Body of pancreas (tissue), 4 donors: ENCODE measurements around the gene SYNGR3. TPM values are rescaled to one million over a fixed set of nuclear protein-coding genes. Genes with fewer than 3 reads are reported as not detected.

Experiments used
- ATAC-seq: fragments of 150-250 bp; one replicate; pipeline ENCODE4 v1.9.1; 2016
- DNase-seq, 4 donors: peaks; one replicate each; pipeline ENCODE4 v3.0.0-alpha.2; 2019
- H3K27ac ChIP-seq, 4 donors: fragments of 200-600 bp; sonication (generic); 1 replicate in 3 of 4; 2 replicates in 1 of 4; pipeline versions ENCODE4 v1.5.1 to v1.6.1; 2016 to 2019; ENCODE audit warnings: mild to moderate bottlenecking in 1 of 4, mixed read lengths in 1 of 4, moderate library complexity in 1 of 4
- H3K27me3 ChIP-seq, 2 donors: fragments of 200-600 bp; sonication (generic); one replicate each; pipeline ENCODE4 v1.6.0; 2016; ENCODE audit warnings: mild to moderate bottlenecking in 1 of 2
- H3K36me3 ChIP-seq, 2 donors: fragments of 200-600 bp; sonication (generic); replicated peaks in 1 of 2; 2 replicates each; pipeline ENCODE4 v1.5.1; 2016; ENCODE audit warnings: low read depth in 2 of 2; ENCODE audit not compliant: insufficient read depth in 1 of 2
- H3K4me1 ChIP-seq: fragments of 200-600 bp; sonication (generic); one replicate; pipeline ENCODE4 v1.6.0; 2016
- H3K4me3 ChIP-seq, 2 donors: fragments of 200-600 bp; sonication (generic); 1 replicate in 1 of 2; 2 replicates in 1 of 2; pipeline ENCODE4 v1.5.1; 2016 to 2019
- H3K9me3 ChIP-seq, 3 donors: fragments of 200-600 bp; sonication (generic); 1 replicate in 2 of 3; 2 replicates in 1 of 3; pipeline ENCODE4 v1.5.1; 2016
- POLR2A ChIP-seq, 3 donors: fragments of 450-650 bp; IDR thresholded peaks; one replicate each; pipeline ENCODE4 v1.6.1; 2016; ENCODE audit warnings: antibody characterized with exemption in 3 of 3, mild to moderate bottlenecking in 2 of 3
- WGBS, 2 donors: methylation state at CpG; one replicate each; pipeline ENCODE4 v1.1.5; 2017; 5-methylcytosine and 5-hydroxymethylcytosine counted together
- intact Hi-C: fragments of 100-400 bp; cut with DNase I; formaldehyde crosslinking; loops from one replicate; pipeline ENCODE4 v1.15.1; 2023
- total RNA-seq, 2 donors: library from RNA; depleted of rRNA; stranded (reverse); fragments of >200 nt; gene quantifications; one replicate each; pipeline ENCODE4 v1.1.0, GENCODE V29; 2016
- TF ChIP-seq, protein P1 (sequence below), 7 experiments: fragments of 450-650 bp in 4 of 7; fragments of 200-600 bp in 3 of 7; sonication (generic) in 3 of 7; IDR thresholded peaks; one replicate each; pipeline ENCODE4 v1.5.1; 2016 to 2019; ENCODE audit warnings: antibody characterized with exemption in 7 of 7

The SYNGR3 gene
- total RNA-seq, 2 donors from 2014 or later, result 0.33 to 1.6 TPM

DNA sequence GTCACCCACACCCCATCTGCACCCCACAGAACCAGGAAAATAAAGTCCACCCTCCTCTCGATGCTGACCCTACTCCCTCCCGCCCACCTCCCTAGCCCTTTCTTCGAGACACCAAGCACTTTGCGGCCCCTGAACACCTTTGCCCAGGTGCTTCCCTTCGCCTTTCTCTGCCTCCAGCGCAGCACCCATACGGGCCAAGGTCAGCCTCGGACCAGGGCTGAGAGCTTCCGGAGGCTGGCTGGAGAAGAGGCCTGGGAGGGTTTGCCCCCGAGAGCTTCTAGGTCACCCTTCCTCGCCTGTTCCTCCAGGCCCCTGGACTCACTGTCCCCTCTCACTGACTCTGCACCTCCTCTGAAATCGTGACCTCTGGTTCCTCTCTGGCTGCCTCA lies 34.3 kb downstream of the SYNGR3 start:
- peaks cover 51% of the 10 kb centered on the region for H3K4me1 ChIP-seq
- H3K36me3 ChIP-seq, result no peaks in the 10 kb centered on the region
- H3K27ac ChIP-seq, result no peak overlapping the region
- peaks cover 0 to 7% of the 10 kb centered on the region in 2 donors for H3K27me3 ChIP-seq
- intact Hi-C loops, result loop anchor here (10.0 kb wide), 1 partner anchor 61 kb away; no protein-coding TSS in a partner anchor
- 66 to 85% methylated on average over 10 to 12 of the region's 12 CpGs for WGBS, 2 donors
- no peak overlapping the region for H3K4me3 ChIP-seq
- TF ChIP-seq, protein P1, sequence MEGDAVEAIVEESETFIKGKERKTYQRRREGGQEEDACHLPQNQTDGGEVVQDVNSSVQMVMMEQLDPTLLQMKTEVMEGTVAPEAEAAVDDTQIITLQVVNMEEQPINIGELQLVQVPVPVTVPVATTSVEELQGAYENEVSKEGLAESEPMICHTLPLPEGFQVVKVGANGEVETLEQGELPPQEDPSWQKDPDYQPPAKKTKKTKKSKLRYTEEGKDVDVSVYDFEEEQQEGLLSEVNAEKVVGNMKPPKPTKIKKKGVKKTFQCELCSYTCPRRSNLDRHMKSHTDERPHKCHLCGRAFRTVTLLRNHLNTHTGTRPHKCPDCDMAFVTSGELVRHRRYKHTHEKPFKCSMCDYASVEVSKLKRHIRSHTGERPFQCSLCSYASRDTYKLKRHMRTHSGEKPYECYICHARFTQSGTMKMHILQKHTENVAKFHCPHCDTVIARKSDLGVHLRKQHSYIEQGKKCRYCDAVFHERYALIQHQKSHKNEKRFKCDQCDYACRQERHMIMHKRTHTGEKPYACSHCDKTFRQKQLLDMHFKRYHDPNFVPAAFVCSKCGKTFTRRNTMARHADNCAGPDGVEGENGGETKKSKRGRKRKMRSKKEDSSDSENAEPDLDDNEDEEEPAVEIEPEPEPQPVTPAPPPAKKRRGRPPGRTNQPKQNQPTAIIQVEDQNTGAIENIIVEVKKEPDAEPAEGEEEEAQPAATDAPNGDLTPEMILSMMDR (IDR thresholded peaks at IDR 0.05), result no peak
- ATAC-seq (no peak), DNase-seq (no peak)
- no peaks in the 10 kb centered on the region for H3K9me3 ChIP-seq

DNA sequence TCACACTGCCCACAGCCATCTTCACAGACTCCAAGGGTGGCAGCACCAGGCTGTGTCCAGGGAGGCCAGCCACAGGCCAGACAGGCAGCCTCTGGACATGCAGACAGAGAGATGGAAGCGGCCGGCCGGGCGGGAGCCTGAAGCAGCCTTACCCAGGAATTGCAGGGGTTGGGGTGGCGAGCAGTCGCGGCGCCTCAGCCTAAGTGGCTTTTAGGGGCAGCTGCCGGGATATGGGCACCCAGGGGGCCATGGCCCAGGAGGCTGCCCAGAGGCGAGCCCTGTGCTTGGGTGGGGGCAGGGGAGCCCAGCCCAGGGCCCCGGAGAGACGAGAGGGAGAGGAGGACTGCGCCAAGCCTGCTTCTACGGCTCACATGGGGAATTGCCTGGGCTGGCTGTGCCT lies 35.5 kb downstream of the SYNGR3 start:
- WGBS, 2 donors, result 87 to 100% methylated on average over 1 to 11 of the region's 14 CpGs
- Histone ChIP-seq H3K4me1 (peaks cover 42% of the 10 kb centered on the region), H3K36me3 (no peaks in the 10 kb centered on the region), H3K27me3 (peaks cover 0 to 5% of the 10 kb centered on the region in 2 donors), H3K9me3 (no peaks in the 10 kb centered on the region), H3K27ac (no peak overlapping the region), H3K4me3 (no peak overlapping the region)
- DNase-seq (peak in 1 of 4 donors; percentile 13), ATAC-seq (no peak)
- intact Hi-C loops, result loop anchor here (10.0 kb wide), 1 partner anchor 60 kb away; no protein-coding TSS in a partner anchor
- TF ChIP-seq POLR2A (IDR thresholded peaks at IDR 0.05), result no peak
- TF ChIP-seq, protein P1 (IDR thresholded peaks at IDR 0.05), result no peak

DNA sequence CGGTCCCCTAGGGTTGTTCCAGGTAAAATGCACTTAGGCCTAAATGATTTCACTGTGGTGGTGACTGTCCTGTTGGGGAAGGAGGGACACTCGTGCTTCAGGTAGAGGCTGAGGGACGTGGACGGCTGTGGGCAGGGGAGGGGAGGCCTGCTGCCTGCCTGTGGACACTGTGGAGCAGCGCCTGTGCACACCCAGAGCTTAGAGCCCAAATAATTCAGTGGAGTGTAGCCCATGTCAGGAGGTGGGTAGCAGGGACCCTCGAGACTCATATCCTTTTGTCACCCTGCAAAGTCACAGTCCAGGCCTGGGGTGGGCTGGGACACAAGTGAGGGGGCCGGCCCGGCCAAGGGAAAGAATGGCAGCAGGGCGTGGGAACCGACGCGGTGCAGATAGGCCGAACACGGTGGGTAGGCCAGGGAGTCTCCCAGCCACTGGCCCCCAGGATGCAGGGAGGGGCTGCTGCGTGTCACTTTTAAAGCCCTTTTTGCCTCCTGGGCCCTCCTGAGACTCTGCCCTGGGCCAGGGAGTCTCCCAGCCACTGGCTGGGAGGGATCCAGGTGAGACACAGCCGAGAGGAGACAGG lies 36.2 kb downstream of the SYNGR3 start:
- no peak for ATAC-seq
- 68% methylated on average over 9 to 16 of the region's 16 CpGs for WGBS, 2 donors
- no peak for DNase-seq
- Histone ChIP-seq H3K27ac (peak overlapping the region in 2 of 4 donors; percentile 41 to 45), H3K9me3 (no peaks in the 10 kb centered on the region), H3K36me3 (no peaks in the 10 kb centered on the region), H3K27me3 (peaks cover 0 to under 1% of the 10 kb centered on the region in 2 donors), H3K4me1 (peaks cover 36% of the 10 kb centered on the region), H3K4me3 (no peak overlapping the region)
- TF ChIP-seq, protein P1 (IDR thresholded peaks at IDR 0.05), result no peak
- no peak for TF ChIP-seq POLR2A (IDR thresholded peaks at IDR 0.05)
- intact Hi-C loops, result loop anchor here (10.0 kb wide), 1 partner anchor 59 kb away; no protein-coding TSS in a partner anchor

DNA sequence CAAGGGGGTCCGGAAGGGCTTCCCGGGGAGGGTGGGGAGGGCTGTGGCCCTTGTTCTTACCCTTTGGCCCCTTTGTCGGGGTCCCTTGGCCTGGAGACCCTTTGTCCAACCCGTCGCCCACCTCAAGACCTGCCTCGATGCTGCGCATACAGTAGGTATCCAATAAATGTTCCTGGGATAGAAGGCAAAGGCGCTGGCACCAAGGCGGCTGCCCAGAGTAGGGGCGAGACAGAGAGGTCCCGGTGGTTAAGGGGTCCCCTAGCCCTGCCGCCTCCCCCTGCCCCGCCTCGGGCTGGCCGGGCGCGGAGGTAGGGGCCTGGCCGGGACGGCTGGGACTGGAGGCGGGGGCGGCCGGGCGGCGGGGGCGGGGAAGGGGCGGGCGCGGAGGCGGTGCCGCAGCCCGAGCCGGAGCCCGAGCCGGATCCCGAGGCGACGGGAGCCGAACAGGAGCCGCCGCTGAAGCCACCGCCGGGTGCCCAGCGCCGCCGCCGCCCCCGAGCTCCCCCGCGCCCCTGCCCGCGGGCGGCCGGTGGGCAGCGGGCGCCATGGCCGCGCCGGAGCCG lies 36.8 kb downstream of the SYNGR3 start, which contains the start of gene NHERF2:
NHERF2 (plus strand) TSS at position 442 of the 563 bp plus-strand sequence; CDS start at position 546, 104 bp downstream.
- Histone ChIP-seq H3K27ac (peak within 1 kb of the TSS in 3 of 4 donors; percentile 41 to 64 (median 44)), H3K27me3 (no peaks in the 10 kb centered on the region), H3K4me3 (peak within 1 kb of the TSS in 1 of 2 donors; percentile 39), H3K36me3 (no peaks in the 10 kb centered on the region), H3K9me3 (no peaks in the 10 kb centered on the region), H3K4me1 (peaks cover 36% of the 10 kb centered on the region)
- intact Hi-C loops, result loop anchor here (10.0 kb wide), 1 partner anchor 58 kb away; no protein-coding TSS in a partner anchor
- ATAC-seq (peak; percentile 39), DNase-seq (peak in 2 of 4 donors; percentile 58 to 69)
- no peak for TF ChIP-seq POLR2A (IDR thresholded peaks at IDR 0.05)
- TF ChIP-seq, protein P1 (IDR thresholded peaks at IDR 0.05), result no peak
- 5 to 80% methylated on average over 1 to 48 of the region's 59 CpGs for WGBS, 2 donors
